H1 (cell line): ENCODE measurements around the gene FITM1. TPM values are rescaled to one million over a fixed set of nuclear protein-coding genes. Genes with fewer than 3 reads are reported as not detected.

ENCODE experiments used
- CTCF ChIA-PET: fragments of 300-600 bp; sonication (Branson Sonifier 250); formaldehyde crosslinking; loops from one replicate; lab custom pipeline; 2021; ENCODE audit not compliant: partially characterized antibody; lab: Charles Lee
- POLR2A ChIA-PET: fragments of 300-600 bp; sonication (Branson Sonifier 250); formaldehyde crosslinking; loops from one replicate; lab custom pipeline; 2021; ENCODE audit warnings: inconsistent platforms; ENCODE audit not compliant: partially characterized antibody; lab: Charles Lee
- DNase-seq, 2 experiments: peaks; one replicate each; pipeline versions ENCODE4 v3.0.0 to v3.0.0-alpha.2; 2010 to 2022; ENCODE audit warnings: low spot score in 2 of 2, low read depth in 1 of 2, mixed read lengths in 1 of 2
- FAIRE-seq: peaks from 2 replicates; lab custom pipeline; 2011; peaks lifted over from hg19 to GRCh38; lab: Jason Lieb, UNC
- H2AFZ ChIP-seq: 2 replicates; pipeline ENCODE4 v1.8.1; 2012; ENCODE audit warnings: low read length, inconsistent platforms
- H2AK5ac ChIP-seq: 2 replicates; pipeline ENCODE4 v1.6.1; 2013; ENCODE audit warnings: low read depth, low read length
- H2BK120ac ChIP-seq: replicated peaks from 2 replicates; pipeline ENCODE3; 2013; ENCODE audit warnings: low read depth, low read length, inconsistent platforms
- H2BK12ac ChIP-seq: 2 replicates; pipeline ENCODE4 v1.6.1; 2013; ENCODE audit warnings: low read depth, low read length
- H2BK15ac ChIP-seq: 2 replicates; pipeline ENCODE4 v1.6.1; 2013; ENCODE audit warnings: low read length
- H2BK20ac ChIP-seq: 2 replicates; pipeline ENCODE4 v1.6.1; 2013; ENCODE audit warnings: low read length
- H2BK5ac ChIP-seq: 2 replicates; pipeline ENCODE4 v1.6.1; 2013; ENCODE audit warnings: low read depth, low read length
- H3K14ac ChIP-seq: 2 replicates; pipeline ENCODE4 v1.6.1; 2013; ENCODE audit warnings: inconsistent platforms; ENCODE audit not compliant: insufficient read length
- H3K18ac ChIP-seq: 2 replicates; pipeline ENCODE4 v1.6.1; 2013; ENCODE audit warnings: low read length; ENCODE audit errors: extremely low read depth
- H3K23ac ChIP-seq: 2 replicates; pipeline ENCODE4 v1.6.1; 2013; ENCODE audit warnings: inconsistent platforms; ENCODE audit not compliant: insufficient read length
- H3K23me2 ChIP-seq: 2 replicates; pipeline ENCODE4 v1.6.1; 2013; ENCODE audit warnings: low read depth, low read length
- H3K27ac ChIP-seq: 2 replicates; pipeline ENCODE4 v1.6.1; 2011; ENCODE audit warnings: low read depth, low read length, inconsistent platforms
- H3K27me3 ChIP-seq, 4 experiments: replicated peaks in 1 of 4; 1 replicate in 1 of 4; 2 replicates in 3 of 4; pipeline versions ENCODE4 v1.6.1 to v1.8.1; 2011 to 2013; ENCODE audit warnings: low read length in 3 of 4, mild to moderate bottlenecking in 3 of 4, inconsistent platforms in 2 of 4, mixed read lengths in 2 of 4, moderate library complexity in 1 of 4; ENCODE audit not compliant: control insufficient read depth in 3 of 4, insufficient read depth in 3 of 4; ENCODE audit errors: extremely low read depth in 1 of 4
- H3K36me3 ChIP-seq, 4 experiments: 2 replicates each; pipeline versions ENCODE4 v1.6.1 to v1.8.1; 2011 to 2013; ENCODE audit warnings: mild to moderate bottlenecking in 4 of 4, low read length in 3 of 4, moderate library complexity in 2 of 4, control low read depth in 1 of 4, inconsistent platforms in 1 of 4; ENCODE audit not compliant: insufficient read depth in 4 of 4, control insufficient read depth in 2 of 4
- H3K4ac ChIP-seq: replicated peaks from 2 replicates; pipeline ENCODE3; 2013; ENCODE audit warnings: low read length, low read depth, mixed read lengths, inconsistent platforms; ENCODE audit not compliant: insufficient read length
- H3K4me1 ChIP-seq, 4 experiments: replicated peaks in 1 of 4; 1 replicate in 1 of 4; 2 replicates in 3 of 4; pipeline versions ENCODE4 v1.6.1 to v1.8.1; 2011 to 2013; ENCODE audit warnings: low read length in 3 of 4, inconsistent platforms in 2 of 4, mixed read lengths in 1 of 4; ENCODE audit not compliant: insufficient read depth in 4 of 4, control insufficient read depth in 3 of 4
- H3K4me2 ChIP-seq, 2 experiments: 2 replicates each; pipeline versions ENCODE4 v1.6.1 to v1.8.1; 2011 to 2013; ENCODE audit warnings: low read depth in 2 of 2, low read length in 2 of 2, control low read depth in 1 of 2, inconsistent platforms in 1 of 2, mild to moderate bottlenecking in 1 of 2; ENCODE audit not compliant: insufficient read depth in 1 of 2
- H3K4me3 ChIP-seq, 4 experiments: fragments of 200-600, 300-600 bp in 1 of 4; sonication (generic), shearing (Covaris generic), sonication (Bioruptor Twin) in 1 of 4; 2 replicates each; pipeline versions ENCODE4 v1.5.1 to v1.8.1; 2011 to 2016; ENCODE audit warnings: low read length in 4 of 4, low read depth in 3 of 4, control low read depth in 2 of 4, inconsistent platforms in 2 of 4, mild to moderate bottlenecking in 2 of 4, mixed read lengths in 1 of 4, moderate library complexity in 1 of 4; ENCODE audit not compliant: insufficient read depth in 2 of 4; ENCODE audit errors: extremely low read depth in 1 of 4
- H3K56ac ChIP-seq: replicated peaks from 2 replicates; pipeline ENCODE3; 2013; ENCODE audit warnings: low read depth, mild to moderate bottlenecking, mixed read lengths, low read length, inconsistent platforms; ENCODE audit not compliant: insufficient read length
- H3K79me1 ChIP-seq: 2 replicates; pipeline ENCODE4 v1.6.1; 2013; ENCODE audit warnings: low read depth, low read length, control low read depth
- H3K79me2 ChIP-seq, 2 experiments: 2 replicates each; pipeline versions ENCODE4 v1.6.1 to v1.8.1; 2012 to 2013; ENCODE audit warnings: low read length in 2 of 2, mild to moderate bottlenecking in 2 of 2, inconsistent platforms in 1 of 2; ENCODE audit not compliant: insufficient read depth in 2 of 2, control insufficient read depth in 1 of 2
- H3K9ac ChIP-seq, 4 experiments: replicated peaks in 1 of 4; 1 replicate in 1 of 4; 2 replicates in 3 of 4; pipeline versions ENCODE4 v1.6.1 to v1.8.1; 2011 to 2013; ENCODE audit warnings: low read depth in 3 of 4, low read length in 3 of 4, control low read depth in 2 of 4, mild to moderate bottlenecking in 2 of 4, moderate library complexity in 2 of 4, inconsistent platforms in 1 of 4; ENCODE audit errors: extremely low read depth in 1 of 4
- H3K9me3 ChIP-seq, 2 experiments: 2 replicates each; pipeline versions ENCODE4 v1.6.1 to v1.8.1; 2012 to 2013; ENCODE audit warnings: mild to moderate bottlenecking in 2 of 2, moderate library complexity in 2 of 2, control low read depth in 1 of 2, inconsistent platforms in 1 of 2, low read depth in 1 of 2, low read length in 1 of 2, mixed read lengths in 1 of 2; ENCODE audit not compliant: insufficient read depth in 2 of 2
- H4K20me1 ChIP-seq, 2 experiments: replicated peaks in 1 of 2; 2 replicates each; pipeline versions ENCODE3 to v1.8.1; 2011 to 2013; ENCODE audit warnings: inconsistent platforms in 2 of 2, low read length in 2 of 2, mild to moderate bottlenecking in 1 of 2; ENCODE audit not compliant: insufficient read depth in 2 of 2, control insufficient read depth in 1 of 2
- H4K5ac ChIP-seq: 2 replicates; pipeline ENCODE4 v1.6.1; 2013; ENCODE audit warnings: low read length, low read depth, mixed read lengths, inconsistent platforms; ENCODE audit not compliant: insufficient read length
- H4K8ac ChIP-seq: 2 replicates; pipeline ENCODE4 v1.8.0; 2013; ENCODE audit warnings: mild to moderate bottlenecking, moderate library complexity, low read length, inconsistent platforms; ENCODE audit not compliant: insufficient read depth; ENCODE audit errors: extremely low read depth
- H4K91ac ChIP-seq: replicated peaks from 2 replicates; pipeline ENCODE3; 2013; ENCODE audit warnings: low read length, mixed read lengths, inconsistent platforms; ENCODE audit not compliant: insufficient read length
- ATF2 ChIP-seq: IDR thresholded peaks from 2 replicates; pipeline ENCODE4 v1.6.1; 2012; ENCODE audit warnings: low read length, inconsistent platforms
- ZNF274 ChIP-seq: IDR thresholded peaks from 2 replicates; pipeline ENCODE4 v1.7.0; 2012; ENCODE audit warnings: low read length, borderline replicate concordance; ENCODE audit errors: extremely low read depth
- WGBS, 2 experiments: shearing (Covaris generic) in 1 of 2; methylation state at CpG; one replicate each; pipeline versions ENCODE4 v1.1.6 to v1.1.7; 2013 to 2015; ENCODE audit warnings: low lambda C conversion rate in 2 of 2, mixed read lengths in 2 of 2, inconsistent platforms in 1 of 2, low coverage in 1 of 2, missing lambda C conversion rate in 1 of 2; ENCODE audit not compliant: insufficient replicate concordance in 2 of 2, insufficient coverage in 1 of 2, insufficient read length in 1 of 2; ENCODE audit errors: extremely low coverage in 1 of 2, missing lambda C conversion rate in 1 of 2; 5-methylcytosine and 5-hydroxymethylcytosine counted together
- polyA plus RNA-seq, 7 experiments: library from polyadenylated mRNA; depleted of rRNA in 3 of 7; stranded (reverse) in 5 of 7; unstranded in 2 of 7; fragments of >200 nt in 5 of 7; fragments of 200-250 nt in 2 of 7; gene quantifications; 1 replicate in 5 of 7; 2 replicates in 1 of 7; 4 replicates in 1 of 7; pipeline versions ENCODE4 v1.2.1 to v1.2.3, GENCODE V29; 2011 to 2013; ENCODE audit warnings: missing spikeins in 2 of 7, mixed read lengths in 2 of 7
- total RNA-seq: library from RNA; stranded (reverse); fragmentation: NEBNext Ultra II Directional; extraction: Animal tissue kit (Norgen Biotek cat#: 25700); gene quantifications from 2 replicates; pipeline ENCODE4 v1.2.1, GENCODE V29; 2021
- TF ChIP-seq, protein P1 (sequence below), 3 experiments: IDR thresholded peaks; 1 replicate in 2 of 3; 2 replicates in 1 of 3; pipeline versions ENCODE4 v1.5.1 to v1.6.1; 2011; ENCODE audit warnings: low read length in 3 of 3, mild to moderate bottlenecking in 3 of 3, inconsistent platforms in 2 of 3, low read depth in 1 of 3, moderate library complexity in 1 of 3; ENCODE audit not compliant: insufficient read depth in 1 of 3; ENCODE audit errors: control extremely low read depth in 1 of 3
- TF ChIP-seq, protein P2 (sequence below): IDR thresholded peaks from 2 replicates; pipeline ENCODE4 v1.6.1; 2012; ENCODE audit warnings: inconsistent platforms

Gene FITM1
- total and polyA plus RNA-seq, 2 of the 8 experiments (the other 6 are each of a cell fraction or from before 2014, with no cell fraction given): 0.53 to 0.76 TPM

DNA sequence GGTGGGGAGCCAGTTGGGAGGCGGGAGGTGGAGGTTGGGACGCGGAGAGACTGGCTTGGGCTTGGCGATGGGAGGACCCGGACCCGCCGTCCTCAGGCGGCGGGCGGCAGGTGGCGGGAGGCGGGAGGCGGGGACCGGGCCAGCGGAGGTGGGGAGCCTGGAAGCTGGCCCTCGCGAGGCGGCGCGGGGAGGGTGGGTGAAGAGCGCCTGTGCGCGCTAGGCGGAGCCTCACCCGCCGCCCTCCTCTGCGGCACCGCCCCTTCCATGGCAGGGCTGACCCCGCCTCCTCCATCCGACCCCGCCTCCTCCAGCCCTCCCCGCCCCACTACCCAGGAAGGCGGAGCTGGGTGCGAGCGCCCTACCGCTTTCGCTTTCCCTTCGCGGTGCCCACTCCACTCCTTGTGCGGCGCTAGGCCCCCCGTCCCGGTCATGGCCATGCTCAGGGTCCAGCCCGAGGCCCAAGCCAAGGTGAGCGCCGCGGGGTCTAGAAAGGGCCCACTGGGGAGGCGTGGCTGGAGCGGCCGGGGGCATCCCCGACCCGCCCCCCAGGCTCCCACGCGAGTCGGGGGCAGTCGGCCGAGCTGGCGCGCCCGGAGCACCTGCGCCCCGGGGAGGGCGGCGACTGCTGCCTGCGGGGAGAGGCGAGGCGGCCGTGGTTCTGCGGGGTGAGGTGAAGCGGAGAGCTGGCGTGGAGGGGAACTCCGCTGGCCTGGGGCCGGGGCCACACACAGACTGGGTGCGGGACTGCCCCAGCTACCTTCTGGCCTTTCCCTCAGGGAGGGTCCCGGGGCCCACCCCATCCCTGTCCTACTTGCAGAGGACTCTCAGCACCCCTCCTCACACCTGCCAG is 5.6 kb downstream of the FITM1 start, which contains the start of gene PSME1:
TSS of gene PSME1 (plus strand) at position 361 of the 850 bp plus-strand sequence. CDS start at position 430, 69 bp downstream.
- Histone ChIP-seq H4K8ac (peak within 1 kb of the TSS; percentile 64), H3K4ac (no peak within 1 kb of the TSS), H4K20me1 (peaks cover 0 to 1% of the 10 kb centered on the region in 2 experiments), H4K5ac (peak within 1 kb of the TSS; percentile 34), H3K9me3 (no peaks in the 10 kb centered on the region), H3K79me2 (peaks cover 0 to 12% of the 10 kb centered on the region in 2 experiments; a peak in 2 of 4 replicates), H4K91ac (no peak within 1 kb of the TSS), H3K4me3 (peak within 1 kb of the TSS; percentile 79 to 100 (median 84)), H3K36me3 (peaks cover 8 to 25% (median 14%) of the 10 kb centered on the region in 4 experiments; a peak in 6 of 8 replicates), H3K14ac (no peak within 1 kb of the TSS), H2BK5ac (peak within 1 kb of the TSS; percentile 90; the same call in 1 of the 2 replicates), H2BK20ac (no peak within 1 kb of the TSS), H3K4me1 (peaks cover 0 to 10% (median 6%) of the 10 kb centered on the region in 4 experiments; a peak in 5 of 7 replicates), H3K27ac (peak within 1 kb of the TSS; percentile 14; the same call in 1 of the 2 replicates), H2BK12ac (no peak within 1 kb of the TSS; the same call in 1 of the 2 replicates), H3K18ac (peak within 1 kb of the TSS; percentile 17), H3K79me1 (peaks cover 4% of the 10 kb centered on the region; the same call in 1 of the 2 replicates), H3K4me2 (peak within 1 kb of the TSS; percentile 81 to 95), H3K27me3 (no peaks in the 10 kb centered on the region), H3K9ac (peak within 1 kb of the TSS; percentile 42 to 89 (median 60); a peak in 6 of 7 replicates), H2BK120ac (no peak within 1 kb of the TSS), H3K56ac (peak within 1 kb of the TSS; percentile 71), H3K23ac (no peak within 1 kb of the TSS), H2AFZ (peak within 1 kb of the TSS; percentile 94), H2BK15ac (peak within 1 kb of the TSS; percentile 4; the same call in 1 of the 2 replicates), H3K23me2 (peaks cover 8% of the 10 kb centered on the region; the same call in 1 of the 2 replicates), H2AK5ac (no peak within 1 kb of the TSS)
- peak in 1 of 2 experiments; percentile 94 for DNase-seq
- FAIRE-seq: no peak
- ChIA-PET CTCF (interaction anchor here (0.6 to 1.7 kb wide), 8 partner anchors 11 to 77 kb away, joined by 3 to 7 read pairs (median 4); partner anchors contain the start of genes DCAF11, IRF9, NRL and PSME2), POLR2A (interaction anchor here (0.8 to 10.5 kb wide), 17 partner anchors 9 to 135 kb away, joined by 3 to 118 read pairs (median 7); partner anchors contain the start of genes CHMP4A, DCAF11, IRF9 and NRL)
- 2% methylated on average over 40 of the region's 75 CpGs; no CpG with 5 or more reads in 1 of the 2 experiments for WGBS, 2 experiments
- TF ChIP-seq, protein P1, sequence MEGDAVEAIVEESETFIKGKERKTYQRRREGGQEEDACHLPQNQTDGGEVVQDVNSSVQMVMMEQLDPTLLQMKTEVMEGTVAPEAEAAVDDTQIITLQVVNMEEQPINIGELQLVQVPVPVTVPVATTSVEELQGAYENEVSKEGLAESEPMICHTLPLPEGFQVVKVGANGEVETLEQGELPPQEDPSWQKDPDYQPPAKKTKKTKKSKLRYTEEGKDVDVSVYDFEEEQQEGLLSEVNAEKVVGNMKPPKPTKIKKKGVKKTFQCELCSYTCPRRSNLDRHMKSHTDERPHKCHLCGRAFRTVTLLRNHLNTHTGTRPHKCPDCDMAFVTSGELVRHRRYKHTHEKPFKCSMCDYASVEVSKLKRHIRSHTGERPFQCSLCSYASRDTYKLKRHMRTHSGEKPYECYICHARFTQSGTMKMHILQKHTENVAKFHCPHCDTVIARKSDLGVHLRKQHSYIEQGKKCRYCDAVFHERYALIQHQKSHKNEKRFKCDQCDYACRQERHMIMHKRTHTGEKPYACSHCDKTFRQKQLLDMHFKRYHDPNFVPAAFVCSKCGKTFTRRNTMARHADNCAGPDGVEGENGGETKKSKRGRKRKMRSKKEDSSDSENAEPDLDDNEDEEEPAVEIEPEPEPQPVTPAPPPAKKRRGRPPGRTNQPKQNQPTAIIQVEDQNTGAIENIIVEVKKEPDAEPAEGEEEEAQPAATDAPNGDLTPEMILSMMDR (IDR thresholded peaks at IDR 0.05; ENCODE audit: control extremely low read depth in 1 of 3, insufficient read depth in 1 of 3, low read depth in 1 of 3, low read length in 3 of 3): no peak
- TF ChIP-seq ATF2 (no peak), ZNF274 (no peak)
- TF ChIP-seq, protein P2, sequence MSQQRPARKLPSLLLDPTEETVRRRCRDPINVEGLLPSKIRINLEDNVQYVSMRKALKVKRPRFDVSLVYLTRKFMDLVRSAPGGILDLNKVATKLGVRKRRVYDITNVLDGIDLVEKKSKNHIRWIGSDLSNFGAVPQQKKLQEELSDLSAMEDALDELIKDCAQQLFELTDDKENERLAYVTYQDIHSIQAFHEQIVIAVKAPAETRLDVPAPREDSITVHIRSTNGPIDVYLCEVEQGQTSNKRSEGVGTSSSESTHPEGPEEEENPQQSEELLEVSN: no peak
